Activated naive CD4-positive, alpha-beta T cell treated with Interleukin-2 at 50 U/mL for 16 hours (primary cell): Measurements from ENCODE around the gene MS4A8.
"Not testable (repeated sequence)": the region's sequence is repeated elsewhere in the genome, so short reads cannot be mapped to it uniquely, and the experiment has no call there.

ENCODE experiments used
- DNase-seq: peaks from one replicate; pipeline ENCODE4 v3.0.0-alpha.2; 2020

MS4A8 gene

GRCh38 chr11:60731586-60731985, 32.2 kb downstream of the MS4A8 start:
- DNase-seq = no peak

DNA sequence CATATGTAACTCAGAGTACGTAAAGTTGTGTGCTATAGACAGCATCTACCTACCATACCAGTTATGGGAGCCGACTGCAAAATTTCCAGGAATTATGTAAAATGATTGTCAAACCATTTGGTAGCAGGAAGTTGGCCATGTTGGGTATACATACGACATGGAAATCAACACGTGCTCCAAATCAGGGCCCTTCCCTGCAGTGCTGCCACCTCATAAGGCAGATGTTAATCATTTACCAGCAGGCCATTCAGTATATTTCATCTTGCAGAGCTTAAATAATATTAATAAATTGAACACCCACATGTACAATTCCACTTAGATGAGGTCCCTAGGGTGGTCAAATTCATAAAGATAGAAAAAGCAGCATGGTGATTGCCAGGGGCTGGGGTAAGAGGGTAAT, 34.9 kb downstream of the MS4A8 start:
- DNase-seq = no peak

- DNase-seq = no peak
Observed at GRCh38 chr11:60739114-60739513, 39.7 kb downstream of the MS4A8 start.

DNA sequence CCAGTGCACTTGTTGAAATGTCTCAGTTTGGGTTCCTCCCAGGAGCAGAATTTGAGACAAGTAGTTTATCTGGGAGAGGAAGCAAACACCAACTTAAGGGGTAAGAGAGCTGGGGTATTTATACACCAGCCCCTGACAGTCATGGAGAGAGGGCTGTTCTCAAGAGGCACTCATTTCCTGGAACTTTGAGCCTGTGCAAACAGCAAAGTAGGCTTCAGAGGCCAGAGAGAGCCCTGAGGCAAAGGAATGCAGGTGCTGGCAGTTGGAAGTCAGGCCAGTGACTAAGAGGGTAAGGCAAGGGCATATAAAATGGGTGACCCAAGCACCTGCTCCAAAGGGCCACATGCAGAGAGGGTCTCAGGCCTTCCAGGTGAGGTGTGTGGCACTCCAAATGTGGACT, 41.2 kb downstream of the MS4A8 start:
- no peak for DNase-seq

DNA sequence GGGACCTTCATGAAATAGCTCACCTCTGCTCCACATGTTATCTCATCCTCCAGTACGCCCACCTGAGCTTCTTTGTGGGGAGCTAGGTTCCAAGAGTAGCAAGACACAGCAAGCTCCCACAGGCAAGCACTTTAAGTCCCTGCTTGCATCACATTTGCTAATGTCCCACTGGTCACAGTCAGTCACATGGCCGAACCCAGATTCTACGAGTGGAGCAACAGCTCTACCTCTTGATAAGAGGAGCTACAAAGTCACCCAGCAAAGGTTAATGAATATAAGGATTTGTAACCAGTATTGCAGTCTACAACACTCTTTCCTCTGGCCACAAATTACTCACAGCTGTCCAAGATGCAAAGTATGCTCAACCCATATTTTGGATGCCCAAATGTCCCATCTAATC, 42.0 kb downstream of the MS4A8 start:
- no peak for DNase-seq

DNA sequence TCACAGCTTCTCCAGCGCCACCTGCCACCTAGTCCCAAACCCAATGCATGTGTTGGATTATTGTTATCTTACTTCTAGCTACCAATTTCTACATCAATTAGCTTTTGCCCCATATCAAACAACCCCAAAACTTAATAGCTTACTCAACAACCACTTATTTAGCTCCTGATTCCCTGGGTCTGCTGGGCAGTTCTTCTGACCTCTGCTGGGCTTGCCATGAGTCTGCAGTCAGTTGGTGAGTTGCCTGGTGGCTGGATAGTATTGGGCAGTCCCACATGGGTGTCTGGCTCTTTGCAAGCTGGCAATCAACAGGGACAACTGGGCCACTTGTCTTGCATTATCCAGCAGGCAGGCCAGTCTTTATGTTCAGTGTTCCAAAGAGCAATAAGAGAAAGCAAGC, 43.6 kb downstream of the MS4A8 start:
- DNase-seq = no peak

- DNase-seq = no peak
Observed at GRCh38 chr11:60744114-60744513, 44.7 kb downstream of the MS4A8 start.

DNA sequence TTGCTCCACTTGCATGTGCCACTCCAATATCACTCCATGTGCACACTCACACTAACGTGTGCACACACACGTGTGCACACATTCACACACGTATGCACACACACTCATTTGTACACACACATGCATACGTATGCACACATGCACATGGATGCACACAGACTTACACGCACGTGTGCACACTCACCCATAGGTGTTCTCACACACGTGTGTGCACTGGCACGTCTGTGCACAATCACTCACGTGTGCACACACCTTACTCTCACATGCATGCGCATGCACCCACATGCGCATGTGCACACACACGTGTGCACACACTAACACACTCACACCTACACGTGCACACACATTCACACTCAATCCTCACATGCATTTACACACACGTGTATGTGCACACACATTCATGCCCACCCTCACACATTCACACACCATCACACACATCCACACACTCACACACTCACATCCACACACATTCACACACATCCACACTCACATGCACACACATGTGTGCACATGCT, 48.0 kb downstream of the MS4A8 start:
- no peak for DNase-seq

GRCh38 chr11:60748225-60748624, 48.8 kb downstream of the MS4A8 start:
- DNase-seq = no peak

DNA sequence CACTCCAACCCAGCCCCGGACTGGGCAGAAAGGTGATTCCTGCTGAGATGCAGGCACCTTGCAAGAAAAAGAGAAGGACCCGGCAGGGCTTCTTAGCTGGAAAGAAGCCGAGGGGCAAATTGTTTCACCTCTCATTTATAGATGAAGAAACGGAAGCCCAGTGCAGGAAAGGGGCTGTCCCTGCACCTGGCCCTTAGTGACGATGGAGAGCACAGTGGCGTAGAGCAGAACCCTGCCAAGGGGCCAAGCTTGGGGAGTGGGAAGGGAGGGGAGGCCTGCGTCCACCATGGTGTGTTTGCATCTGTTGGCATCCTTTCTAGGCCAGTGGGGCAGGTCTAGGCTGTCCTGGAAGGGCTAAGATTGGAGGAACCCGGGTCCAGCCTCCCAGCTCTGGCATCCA, 49.4 kb downstream of the MS4A8 start:
- DNase-seq = no peak

- DNase-seq = no peak
Observed at GRCh38 chr11:60750911-60751310, 51.5 kb downstream of the MS4A8 start.

GRCh38 chr11:60753309-60753708, 53.9 kb downstream of the MS4A8 start:
- DNase-seq = no peak

GRCh38 chr11:60754887-60755286, 55.5 kb downstream of the MS4A8 start:
- no peak for DNase-seq

DNA sequence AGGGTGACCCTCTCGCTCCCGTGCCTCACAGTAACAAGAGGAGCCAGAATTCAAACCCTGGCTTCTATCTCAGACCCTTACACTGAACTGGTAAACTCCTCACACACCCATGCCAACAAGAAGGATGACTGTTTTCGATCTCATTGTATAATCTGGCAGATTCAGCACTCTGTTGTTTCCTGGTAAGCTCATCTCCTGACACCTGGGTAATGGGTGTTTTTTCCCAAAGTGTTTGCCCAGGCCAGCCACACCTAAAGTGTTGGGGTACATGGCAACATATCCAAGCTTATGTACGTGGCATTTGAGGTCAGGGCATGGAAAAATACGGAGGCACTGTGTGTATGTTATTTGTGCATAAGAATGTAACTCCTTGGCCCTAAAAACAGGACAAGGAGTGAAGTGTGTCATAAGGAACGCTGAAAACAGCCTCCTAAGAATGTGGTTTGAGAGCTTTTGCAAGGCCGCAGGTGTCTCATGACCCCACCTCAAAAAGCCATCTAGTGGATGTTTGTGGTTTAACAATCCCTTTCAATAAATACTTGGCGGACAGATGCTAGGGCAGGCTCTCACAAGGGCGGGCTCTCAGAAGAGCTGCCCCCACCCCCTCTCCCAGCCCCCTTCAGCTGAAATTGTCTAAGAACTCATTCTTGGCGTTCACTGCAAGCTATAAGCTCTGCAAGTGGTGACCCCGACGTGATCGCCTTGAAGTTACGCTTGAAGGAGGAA, 57.1 kb downstream of the MS4A8 start, which contains the start of gene MS4A15:
Gene MS4A15 (plus strand): TSS at position 561 of the 726 bp plus-strand sequence. CDS start 6,867 bp downstream, outside the sequence.
- DNase-seq = no peak

- DNase-seq = no peak
Observed at GRCh38 chr11:60757231-60757800, 57.9 kb downstream of the MS4A8 start.

DNA sequence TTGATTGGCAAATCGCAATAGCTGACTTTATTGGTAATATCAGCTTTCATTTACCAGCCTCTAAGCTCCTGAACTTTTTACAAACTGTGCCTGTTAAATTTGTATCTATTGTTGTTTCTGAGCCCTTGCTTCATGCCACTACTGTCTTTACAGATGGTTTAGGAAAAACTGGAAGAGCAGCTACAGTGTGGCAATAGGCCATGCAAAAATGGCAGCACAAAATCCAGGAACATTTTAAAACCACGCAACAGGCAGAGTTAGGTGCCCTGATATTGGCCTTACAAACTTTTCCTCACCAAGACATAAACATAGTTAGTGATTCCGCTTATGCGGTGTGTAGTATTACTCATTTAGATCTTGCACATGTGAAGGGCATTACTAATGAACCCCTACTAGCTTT, 59.3 kb downstream of the MS4A8 start:
- DNase-seq = not testable (repeated sequence)

DNA sequence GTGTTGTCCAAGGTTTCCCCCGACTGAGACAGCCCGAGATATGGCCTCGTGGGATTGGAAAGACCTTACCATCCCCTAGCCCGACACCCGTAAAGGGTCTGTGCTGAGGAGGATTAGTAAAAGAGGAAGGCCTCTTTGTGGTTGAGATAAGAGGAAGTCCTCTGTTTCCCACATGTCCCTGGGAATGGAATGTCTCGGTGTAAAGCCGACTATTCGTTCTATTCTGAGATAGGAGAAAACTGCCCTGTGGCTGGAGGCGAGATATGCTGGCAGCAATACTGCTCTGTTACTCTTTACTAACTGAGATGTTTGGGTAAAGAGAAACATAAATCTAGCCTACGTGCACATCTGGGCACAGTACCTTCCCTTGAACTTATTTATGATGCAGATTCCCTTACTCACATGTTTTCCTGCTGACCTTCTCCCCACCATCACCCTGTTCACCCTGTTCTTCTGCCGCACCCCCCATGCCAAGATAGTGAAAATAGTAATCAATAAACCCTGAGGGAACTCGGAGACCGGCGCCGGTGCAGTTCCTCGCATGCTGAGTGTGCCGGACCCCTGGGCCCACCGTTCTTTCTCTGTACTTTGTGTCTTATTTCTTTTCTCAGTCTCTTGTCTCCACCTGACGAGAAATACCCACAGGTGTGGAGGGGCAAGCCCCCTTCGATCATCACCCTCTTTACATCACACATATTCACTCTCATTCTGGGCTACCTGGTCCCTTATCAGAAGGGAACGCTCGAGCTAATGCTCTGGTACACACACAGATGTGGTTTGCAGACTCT, 60.2 kb downstream of the MS4A8 start:
- DNase-seq = not testable (repeated sequence)

GRCh38 chr11:60761436-60762190, 62.2 kb downstream of the MS4A8 start:
- no peak for DNase-seq

DNA sequence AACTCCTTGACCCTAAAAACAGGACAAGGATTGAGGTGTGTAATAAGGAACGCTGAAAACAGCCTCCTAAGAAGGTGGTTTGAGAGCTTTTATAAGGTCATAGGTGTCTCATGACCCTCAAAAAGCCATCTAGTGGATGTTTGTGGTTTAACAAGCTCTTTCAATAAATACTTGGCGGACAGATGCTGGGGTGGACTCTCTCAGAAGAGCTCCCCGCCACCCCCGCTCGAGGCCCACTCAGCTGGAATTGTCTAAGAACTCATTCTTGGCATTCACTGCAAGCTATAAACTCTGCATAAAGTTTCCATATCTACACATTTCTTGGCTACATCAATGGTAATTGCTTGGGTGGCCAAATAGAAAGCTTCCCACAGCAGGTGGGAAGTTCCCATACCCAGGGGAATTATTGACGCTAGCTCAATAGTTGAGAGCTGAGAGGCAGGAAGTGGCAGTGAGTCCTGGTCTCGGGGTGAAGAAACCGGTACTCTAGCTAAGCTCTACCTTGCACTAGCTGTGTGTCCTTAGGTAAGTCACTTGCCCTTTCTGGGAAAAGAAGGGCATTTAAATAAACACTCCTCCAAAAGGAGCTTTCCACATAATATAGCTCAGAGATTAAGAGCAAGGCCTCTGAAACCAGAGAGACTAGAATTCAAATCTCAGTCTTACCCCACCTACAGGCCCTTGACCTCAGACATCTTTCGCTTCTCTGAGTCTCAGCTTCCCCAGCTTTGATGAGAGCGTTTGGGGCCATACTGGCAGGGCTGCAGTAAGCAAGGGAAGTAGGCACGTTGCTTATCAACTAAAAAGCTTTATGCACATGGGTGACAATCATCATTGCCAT, 63.7 kb downstream of the MS4A8 start:
- no peak for DNase-seq

- no peak for DNase-seq
Observed at GRCh38 chr11:60763692-60764369, 64.4 kb downstream of the MS4A8 start.

DNA sequence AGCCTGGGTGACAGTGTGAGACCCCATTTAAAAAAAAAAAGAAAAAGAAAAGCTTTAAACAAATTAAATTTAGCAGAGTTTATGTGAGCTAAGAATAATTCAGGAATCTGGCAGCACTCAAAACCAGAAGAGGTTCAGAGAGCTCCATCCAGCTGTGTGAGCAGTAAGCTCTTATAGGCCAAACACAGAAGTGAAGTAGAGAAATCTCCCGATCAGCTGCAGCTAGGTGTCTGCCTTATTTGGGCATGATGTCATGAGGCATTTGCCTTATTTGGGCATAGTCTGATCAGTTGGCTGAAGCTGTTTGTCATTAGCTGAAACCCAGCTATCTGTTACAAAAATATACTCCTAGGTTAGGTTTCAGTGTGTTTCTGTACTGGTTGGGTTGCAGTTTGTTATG, 65.5 kb downstream of the MS4A8 start:
- no peak for DNase-seq
